Activated CD4-positive, alpha-beta T cell treated with anti-CD3 and anti-CD28 coated beads, Interleukin-2, amount 50 U/mL, for 16 hours (primary cell): ENCODE data around the gene COL18A1.

Experiments used
- DNase-seq: peaks from one replicate; pipeline ENCODE4 v3.0.0-alpha.2; 2020

Gene COL18A1

GRCh38 chr21:45383615-45384201 lies 21.3 kb upstream of the COL18A1 start:
- DNase-seq: no peak

DNA sequence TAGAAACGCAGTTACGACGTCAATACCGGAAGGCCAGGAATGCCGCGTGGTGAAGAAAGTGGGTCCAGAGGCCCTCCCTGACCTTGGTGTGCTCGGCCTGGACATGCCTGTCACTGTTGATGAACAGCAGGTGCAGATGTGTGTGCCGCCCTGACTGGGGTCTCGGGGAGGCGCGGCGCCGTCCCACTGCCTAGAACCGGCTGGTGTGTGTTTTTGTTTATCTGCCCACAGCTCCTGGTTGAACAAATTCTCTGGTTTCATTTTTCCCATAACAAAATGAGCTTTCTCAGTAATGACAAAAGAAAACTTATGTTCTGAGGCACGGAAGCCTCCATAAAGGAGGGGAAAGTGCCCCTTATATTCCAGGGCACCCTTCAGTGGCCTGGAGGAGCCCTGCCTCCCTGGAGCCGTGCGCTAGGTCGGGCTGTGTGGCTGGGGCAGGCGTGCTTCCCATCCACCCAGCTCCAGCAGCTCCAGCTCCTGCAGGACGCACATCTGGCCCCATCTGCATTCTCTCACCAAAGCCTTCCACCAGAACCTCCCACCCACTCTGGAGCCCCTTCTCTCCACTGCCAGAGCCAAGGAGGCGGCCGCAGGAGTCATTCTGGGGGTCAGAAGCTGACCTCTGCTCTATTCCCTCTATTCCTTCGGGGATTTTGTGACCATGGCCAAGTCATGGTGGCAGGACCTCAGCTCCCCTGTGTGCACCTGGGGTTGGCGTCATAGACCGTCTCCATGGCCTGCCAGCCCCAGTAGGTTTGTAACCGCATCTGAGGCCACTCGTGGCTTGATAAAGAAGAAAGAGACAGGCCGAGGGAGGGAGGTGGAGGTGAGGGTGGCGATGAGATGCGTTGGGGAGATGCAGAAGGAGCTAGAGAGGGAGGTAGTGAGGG lies 20.1 kb upstream of the COL18A1 start:
- no peak for DNase-seq

GRCh38 chr21:45385549-45386050 lies 19.4 kb upstream of the COL18A1 start:
- DNase-seq: no peak

GRCh38 chr21:45386336-45386727 lies 18.6 kb upstream of the COL18A1 start:
- no peak for DNase-seq

GRCh38 chr21:45386728-45387371 lies 18.1 kb upstream of the COL18A1 start:
- no peak for DNase-seq

DNA sequence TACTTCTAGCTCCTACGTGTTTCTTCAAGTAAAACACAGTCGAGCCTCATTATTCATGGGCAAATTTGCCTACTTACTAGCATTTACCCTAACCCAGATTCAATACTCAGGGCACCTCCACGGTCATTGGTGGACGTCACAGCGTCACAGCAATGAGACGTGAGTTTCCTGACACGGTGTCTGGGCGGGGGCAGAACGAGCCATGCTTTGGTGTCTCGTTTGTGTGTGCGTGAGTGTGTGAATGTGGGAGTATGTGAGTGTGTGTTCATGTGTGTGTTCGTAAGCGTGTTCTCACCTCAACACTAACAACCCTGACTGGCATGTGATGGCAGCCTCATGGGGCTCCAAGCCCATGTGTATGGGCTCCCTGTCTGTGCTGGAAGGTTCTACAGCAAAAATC lies 17.5 kb upstream of the COL18A1 start:
- DNase-seq: no peak

- no peak for DNase-seq
These were observed 16.9 kb upstream of the COL18A1 start for GRCh38 chr21:45388011-45388521.

DNA sequence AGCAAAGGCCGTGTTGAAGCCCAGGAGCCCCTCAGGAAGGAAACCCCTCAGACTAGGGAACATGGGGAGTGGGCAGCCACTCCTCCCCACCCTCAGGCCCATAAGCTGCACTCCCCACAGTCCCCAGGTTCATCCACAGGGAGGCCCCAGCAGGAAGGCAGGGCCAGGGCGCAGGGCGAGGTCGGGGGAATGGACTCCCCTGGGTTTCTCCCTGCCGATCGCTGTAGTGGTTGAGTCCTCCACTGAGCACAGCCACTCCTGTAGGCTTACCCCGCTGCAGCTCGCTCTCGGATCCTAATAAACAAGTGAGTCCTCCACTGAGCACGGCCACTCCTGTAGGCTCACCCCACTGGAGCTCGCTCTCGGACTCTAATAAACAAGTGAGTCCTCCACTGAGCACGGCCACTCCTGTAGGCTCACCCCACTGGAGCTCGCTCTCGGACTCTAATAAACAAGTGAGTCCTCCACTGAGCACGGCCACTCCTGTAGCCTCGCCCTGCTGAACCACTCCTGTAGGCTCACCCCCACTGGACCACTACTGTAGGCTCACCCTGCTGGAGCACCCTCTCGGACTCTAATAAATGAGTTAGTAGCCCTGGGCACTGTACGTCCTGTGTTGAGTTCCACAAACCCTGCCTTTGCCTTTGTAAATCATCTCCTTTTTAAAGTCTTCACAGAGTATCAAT lies 16.2 kb upstream of the COL18A1 start:
- DNase-seq: no peak

DNA sequence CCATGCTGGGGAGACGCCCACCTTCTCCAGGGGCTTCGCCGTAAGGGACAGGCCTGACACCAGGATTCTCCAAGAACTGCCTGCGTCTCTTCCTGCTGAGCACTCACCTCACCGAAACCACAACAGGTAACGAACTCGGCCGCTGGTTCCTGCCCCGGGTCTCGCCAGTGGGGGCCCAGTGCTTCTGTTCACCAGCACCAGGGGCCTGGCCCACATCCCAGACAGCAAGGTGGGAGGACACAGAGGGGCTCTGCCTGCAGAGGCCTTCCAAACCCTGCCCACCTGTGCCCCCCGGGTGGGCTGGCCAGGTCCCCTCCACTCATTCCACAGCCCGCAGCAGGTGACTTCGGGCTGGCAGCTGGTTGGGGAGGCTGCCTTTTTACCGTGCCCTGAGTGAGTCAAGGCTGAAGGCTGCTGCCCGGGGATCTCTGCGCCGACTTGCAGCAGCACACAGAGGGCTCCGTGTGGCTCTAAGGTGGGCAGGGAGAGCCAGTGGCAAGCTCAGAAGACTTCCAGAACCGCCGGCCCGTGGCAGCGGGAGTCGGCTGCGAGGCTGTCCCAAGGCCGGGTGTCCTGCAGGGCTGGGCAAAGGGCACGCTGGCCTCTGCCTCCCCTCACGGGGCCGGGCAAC lies 14.7 kb upstream of the COL18A1 start:
- DNase-seq: no peak

- DNase-seq: no peak
These were observed 13.9 kb upstream of the COL18A1 start for GRCh38 chr21:45390831-45391742.

DNA sequence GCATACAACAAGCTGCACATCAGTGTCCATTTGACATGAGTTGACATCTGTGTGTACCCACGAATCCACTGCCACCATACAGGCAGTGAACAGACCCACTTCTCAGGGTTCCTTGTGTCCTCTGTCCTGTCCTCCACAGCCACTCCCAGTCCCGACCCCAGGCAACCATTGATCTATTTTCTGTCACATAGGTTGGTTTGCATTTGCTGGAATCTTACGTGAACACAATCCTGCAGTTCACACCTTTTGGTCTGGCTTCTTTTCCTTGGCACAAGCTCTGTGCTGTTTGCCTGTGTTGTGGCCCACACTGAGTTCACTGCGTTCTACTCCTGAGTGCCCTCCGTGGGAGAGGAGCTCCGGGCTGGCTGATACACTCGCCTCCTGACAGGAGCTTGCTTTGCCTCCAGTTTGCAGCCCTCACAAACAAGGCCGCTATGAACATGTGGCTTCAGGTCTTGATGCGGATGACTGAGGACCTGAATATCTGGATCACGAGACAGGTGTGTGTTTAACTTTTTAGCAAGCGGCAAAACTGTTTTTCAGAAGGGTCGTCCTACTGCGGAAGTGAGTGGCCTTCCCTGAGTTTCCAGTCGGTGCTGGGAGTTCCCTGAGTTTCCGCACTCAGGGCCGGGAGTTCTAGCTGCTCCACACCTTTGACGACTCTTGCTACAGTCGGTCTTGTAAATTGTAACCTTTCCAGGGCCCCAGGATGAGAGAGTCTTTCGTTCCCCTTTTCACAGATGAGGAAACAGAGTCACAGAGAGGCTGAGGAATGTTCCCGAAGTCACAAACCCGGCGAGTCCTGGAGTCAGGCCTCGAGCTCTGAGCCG lies 13.0 kb upstream of the COL18A1 start:
- no peak for DNase-seq

- no peak for DNase-seq
These were observed 12.4 kb upstream of the COL18A1 start for GRCh38 chr21:45392573-45392971.

GRCh38 chr21:45393021-45393420 lies 11.9 kb upstream of the COL18A1 start:
- no peak for DNase-seq

GRCh38 chr21:45393833-45394638 lies 10.9 kb upstream of the COL18A1 start:
- DNase-seq: no peak

DNA sequence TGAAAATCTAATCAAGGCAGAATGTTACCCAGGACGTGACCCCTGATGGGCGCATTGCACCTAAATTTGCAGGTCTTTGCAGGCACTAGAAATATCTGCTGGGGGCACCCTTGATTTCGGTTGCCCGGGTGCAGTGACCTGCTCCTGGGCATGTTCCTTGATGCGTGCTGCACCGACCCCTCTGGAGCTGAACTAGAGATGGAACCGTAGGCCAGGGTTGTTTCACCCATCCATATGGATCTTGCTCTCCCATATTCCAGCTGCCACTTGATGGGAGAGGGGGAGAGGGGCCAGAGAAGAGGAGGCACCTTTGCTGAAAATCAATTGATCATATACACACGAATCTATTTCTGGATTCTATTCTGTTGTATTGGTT lies 8.4 kb upstream of the COL18A1 start:
- no peak for DNase-seq

GRCh38 chr21:45397381-45397780 lies 7.6 kb upstream of the COL18A1 start:
- no peak for DNase-seq

- DNase-seq: no peak
These were observed 3.9 kb upstream of the COL18A1 start for GRCh38 chr21:45401054-45401518.

DNA sequence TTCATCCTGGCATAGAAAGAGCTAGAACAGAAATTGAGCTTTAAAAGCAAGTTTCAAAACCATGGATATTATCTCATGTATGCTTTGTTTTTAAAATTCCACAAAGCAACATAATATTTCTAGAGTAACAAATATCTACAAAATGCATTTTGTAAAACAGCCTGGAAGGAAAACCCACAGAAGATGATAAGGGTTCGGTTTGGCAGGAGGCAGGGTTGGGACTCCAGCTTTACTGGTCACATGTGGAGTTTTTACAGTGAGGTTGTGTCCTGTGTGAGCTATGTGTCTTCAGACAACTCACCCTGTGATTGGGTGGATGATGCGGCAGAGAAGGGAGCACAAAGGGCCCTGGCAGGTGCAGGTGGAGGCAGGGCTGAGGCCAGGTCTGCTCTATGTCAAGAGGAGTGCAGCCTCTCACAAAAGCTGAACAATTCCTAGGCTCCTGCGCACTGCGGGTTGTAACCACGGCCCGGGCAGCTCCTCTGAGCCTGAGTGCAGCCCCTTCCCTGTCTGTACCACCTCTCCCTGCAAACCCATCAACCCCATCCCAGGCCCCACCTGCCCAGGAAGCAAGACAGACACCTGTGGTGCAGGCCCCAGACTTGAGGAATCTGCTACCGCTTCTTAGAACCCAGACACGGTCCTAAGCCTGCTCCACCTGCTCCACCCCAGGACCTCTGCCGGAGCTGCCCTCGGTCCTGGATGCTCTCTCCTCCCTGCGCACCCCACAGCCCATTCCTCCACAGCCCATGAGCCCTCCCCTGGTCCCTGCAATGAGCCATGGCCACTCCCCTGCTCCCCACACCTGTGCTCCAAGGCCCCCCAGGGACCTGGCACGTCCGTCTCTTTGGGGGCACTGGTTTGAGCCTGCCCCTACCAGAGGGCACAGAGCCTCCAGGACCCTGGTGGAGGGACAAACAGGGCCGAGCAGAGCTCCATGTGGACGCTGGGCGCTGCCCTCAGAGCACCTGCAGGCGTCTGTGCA lies 2.8 kb upstream of the COL18A1 start:
- no peak for DNase-seq
